Tibial artery (tissue), 4 donors: Measurements from ENCODE around the gene FH.

Experiments
- DNase-seq, 2 donors: peaks; one replicate each; pipeline ENCODE4 v3.0.0-alpha.2; 2019
- H3K27ac ChIP-seq, 2 donors: fragments of 200-600 bp; sonication (generic) in 1 of 2; 1 replicate in 1 of 2; 2 replicates in 1 of 2; pipeline ENCODE4 v1.5.1; 2018 to 2019; ENCODE audit warnings: mild to moderate bottlenecking in 1 of 2
- H3K27me3 ChIP-seq, 2 donors: fragments of 200-600 bp; sonication (generic) in 1 of 2; one replicate each; pipeline versions ENCODE4 v1.5.1 to v1.6.0; 2016 to 2019
- H3K36me3 ChIP-seq, 3 donors: fragments of 200-600 bp; sonication (generic) in 2 of 3; one replicate each; pipeline ENCODE4 v1.5.1; 2016 to 2019; ENCODE audit warnings: mild to moderate bottlenecking in 2 of 3
- H3K4me1 ChIP-seq, 4 donors: fragments of 200-600 bp; sonication (generic) in 2 of 4; 1 replicate in 3 of 4; 2 replicates in 1 of 4; pipeline ENCODE4 v1.5.1; 2016 to 2019
- H3K4me3 ChIP-seq, 2 donors: fragments of 200-600 bp; sonication (generic) in 1 of 2; 1 replicate in 1 of 2; 2 replicates in 1 of 2; pipeline ENCODE4 v1.5.1; 2018 to 2019; ENCODE audit warnings: mild to moderate bottlenecking in 2 of 2
- H3K9me3 ChIP-seq, 3 donors: fragments of 200-600 bp; sonication (generic) in 1 of 3; one replicate each; pipeline ENCODE4 v1.5.1; 2016 to 2019
- CTCF ChIP-seq, 2 experiments: fragments of 200-600 bp in 1 of 2; fragments of 450-650 bp in 1 of 2; IDR thresholded peaks; one replicate each; pipeline ENCODE4 v1.5.1; 2017 to 2019; ENCODE audit warnings: antibody characterized with exemption in 2 of 2, mild to moderate bottlenecking in 1 of 2, moderate library complexity in 1 of 2
- intact Hi-C: fragments of 100-400 bp; cut with DNase I; formaldehyde crosslinking; loops from one replicate; pipeline ENCODE4 v1.15.0; 2023; ENCODE audit warnings: low total_unique reads

FH gene

GRCh38 chr1:241499910-241500309, 19.6 kb downstream of the FH start:
- no peaks in the 10 kb centered on the region for H3K27me3 ChIP-seq
- no peaks in the 10 kb centered on the region for H3K9me3 ChIP-seq
- H3K4me1 ChIP-seq = no peaks in the 10 kb centered on the region
- no peak for DNase-seq
- H3K36me3 ChIP-seq = peaks cover 74 to 96% (median 80%) of the 10 kb centered on the region in 3 donors
- no peak overlapping the region for H3K27ac ChIP-seq
- no peak for TF ChIP-seq CTCF (IDR thresholded peaks at IDR 0.05)
- intact Hi-C loops = no loop called here
- H3K4me3 ChIP-seq = no peak overlapping the region

DNA sequence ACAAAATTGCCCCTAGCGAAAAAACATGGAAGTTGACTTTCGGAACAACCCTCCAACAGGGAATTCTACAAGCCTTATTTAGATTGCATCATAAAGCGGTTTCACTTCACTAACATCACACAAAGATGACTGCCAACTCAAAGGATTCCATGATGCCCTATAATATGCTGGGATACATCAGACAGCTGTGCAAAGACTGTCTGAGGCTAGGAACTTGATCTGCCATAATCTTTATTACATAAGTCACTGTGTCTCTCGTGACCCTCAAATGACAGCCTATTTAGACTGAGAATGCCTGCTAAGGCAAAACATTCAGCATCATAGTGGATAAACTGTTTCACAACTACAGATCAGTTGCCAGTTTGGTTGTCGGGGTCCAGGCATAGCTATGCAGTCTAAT, 23.8 kb downstream of the FH start:
- peaks cover 52 to 70% (median 67%) of the 10 kb centered on the region in 3 donors for H3K36me3 ChIP-seq

DNA sequence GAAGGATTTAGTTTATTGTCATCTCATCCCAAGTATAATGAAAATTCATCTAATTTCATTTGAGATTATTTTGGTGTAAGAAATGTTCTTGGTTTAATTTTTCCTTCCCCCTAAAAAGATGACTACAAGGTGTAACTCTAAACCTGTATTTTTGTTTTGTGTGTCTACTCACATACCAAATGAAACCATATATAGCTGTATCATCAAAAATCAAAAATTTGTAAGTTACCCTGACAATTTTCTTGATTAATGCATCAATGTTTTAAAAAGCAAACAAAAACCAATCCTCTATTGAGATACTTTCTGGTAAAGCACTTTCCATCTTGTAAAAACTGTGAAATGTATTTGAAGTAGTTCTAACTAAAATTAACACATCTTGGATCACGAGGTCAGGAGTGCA, 30.8 kb downstream of the FH start:
- H3K4me3 ChIP-seq = no peak overlapping the region
- H3K4me1 ChIP-seq = no peaks in the 10 kb centered on the region
- H3K36me3 ChIP-seq = peaks cover under 1 to 5% (median 4%) of the 10 kb centered on the region in 3 donors
- no peak overlapping the region for H3K27ac ChIP-seq
- no peaks in the 10 kb centered on the region for H3K27me3 ChIP-seq
- intact Hi-C loops = no loop called here
- H3K9me3 ChIP-seq = no peaks in the 10 kb centered on the region
- DNase-seq = no peak
- no peak for TF ChIP-seq CTCF (IDR thresholded peaks at IDR 0.05)

More for the DNA sequence above, 23.8 kb downstream of the FH start:
- Histone ChIP-seq H3K9me3 (no peaks in the 10 kb centered on the region), H3K27ac (no peak overlapping the region), H3K27me3 (no peaks in the 10 kb centered on the region), H3K4me1 (no peaks in the 10 kb centered on the region), H3K4me3 (no peak overlapping the region)
- no peak for DNase-seq
- intact Hi-C loops = no loop called here
- no peak for TF ChIP-seq CTCF (IDR thresholded peaks at IDR 0.05)

DNA sequence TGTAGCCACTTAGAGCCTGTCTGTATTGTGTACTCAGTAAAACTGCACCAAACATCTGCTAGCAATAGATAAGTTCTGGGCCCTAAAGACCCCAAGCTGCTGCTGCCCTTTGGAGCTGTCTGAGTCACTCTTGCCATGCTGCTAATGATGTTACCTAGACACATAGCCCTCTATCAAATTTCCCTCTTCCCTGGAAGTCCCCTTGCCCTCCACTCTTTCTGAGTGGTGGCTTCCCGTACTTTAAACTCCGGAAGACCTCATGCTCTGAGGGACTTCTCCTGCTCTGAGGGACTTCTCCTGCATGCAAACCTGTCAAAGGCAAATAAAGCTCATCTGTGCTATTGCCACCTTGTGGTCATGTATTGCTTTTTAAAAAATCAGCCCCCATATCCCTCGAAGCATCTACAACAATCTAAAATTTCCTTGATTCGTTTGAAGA, 34.0 kb downstream of the FH start:
- Histone ChIP-seq H3K36me3 (no peaks in the 10 kb centered on the region), H3K27me3 (no peaks in the 10 kb centered on the region), H3K27ac (no peak overlapping the region), H3K4me3 (no peak overlapping the region), H3K9me3 (no peaks in the 10 kb centered on the region), H3K4me1 (no peaks in the 10 kb centered on the region)
- TF ChIP-seq CTCF (IDR thresholded peaks at IDR 0.05) = no peak
- intact Hi-C loops = no loop called here
- DNase-seq = no peak

- no peak for DNase-seq
- intact Hi-C loops = no loop called here
These were observed 34.4 kb downstream of the FH start for GRCh38 chr1:241485145-241485544.

More at GRCh38 chr1:241485145-241485544, 34.4 kb downstream of the FH start:
- Histone ChIP-seq H3K9me3 (no peaks in the 10 kb centered on the region), H3K4me1 (no peaks in the 10 kb centered on the region), H3K27ac (no peak overlapping the region), H3K4me3 (no peak overlapping the region), H3K36me3 (no peaks in the 10 kb centered on the region), H3K27me3 (no peaks in the 10 kb centered on the region)
- TF ChIP-seq CTCF (IDR thresholded peaks at IDR 0.05) = no peak
